Kidney (tissue), 14 donors: Measurements from ENCODE around the gene AAK1. TPM values are rescaled to one million over a fixed set of nuclear protein-coding genes. Genes with fewer than 3 reads are reported as not detected.

Source experiments
- DNase-seq, 5 donors: peaks; one replicate each; pipeline ENCODE4 v3.0.0-alpha.2; 2013 to 2020
- FAIRE-seq: peaks from 2 replicates; lab custom pipeline; 2012; peaks lifted over from hg19 to GRCh38; lab: Jason Lieb, UNC
- H3K27ac ChIP-seq, 2 donors: one replicate each; pipeline ENCODE4 v1.7.0; 2013; ENCODE audit warnings: low read depth in 2 of 2, low read length in 2 of 2, inconsistent platforms in 1 of 2
- H3K27me3 ChIP-seq: one replicate; pipeline ENCODE4 v1.7.1; 2013; ENCODE audit warnings: low read length, inconsistent platforms; ENCODE audit not compliant: control insufficient read depth, insufficient read depth
- H3K36me3 ChIP-seq, 3 donors: one replicate each; pipeline versions ENCODE4 v1.7.0 to v1.7.1; 2013; ENCODE audit warnings: low read length in 3 of 3, control low read depth in 1 of 3, inconsistent platforms in 1 of 3; ENCODE audit not compliant: insufficient read depth in 3 of 3, control insufficient read depth in 2 of 3
- H3K4me1 ChIP-seq, 3 donors: one replicate each; pipeline versions ENCODE4 v1.7.0 to v1.7.1; 2013; ENCODE audit warnings: low read length in 3 of 3, inconsistent platforms in 1 of 3, low read depth in 1 of 3; ENCODE audit not compliant: control insufficient read depth in 2 of 3, insufficient read depth in 2 of 3
- H3K4me3 ChIP-seq, 3 donors: one replicate each; pipeline versions ENCODE4 v1.7.0 to v1.8.1; 2013; ENCODE audit warnings: low read length in 3 of 3, control low read depth in 1 of 3, inconsistent platforms in 1 of 3
- H3K9ac ChIP-seq, 3 donors: one replicate each; pipeline versions ENCODE4 v1.7.0 to v1.7.1; 2013; ENCODE audit warnings: low read length in 3 of 3, control low read depth in 1 of 3, inconsistent platforms in 1 of 3
- H3K9me3 ChIP-seq, 3 donors: one replicate each; pipeline versions ENCODE4 v1.7.0 to v1.7.1; 2013; ENCODE audit warnings: low read length in 3 of 3, control low read depth in 1 of 3, inconsistent platforms in 1 of 3; ENCODE audit not compliant: control insufficient read depth in 2 of 3, insufficient read depth in 1 of 3
- intact Hi-C: fragments of 100-400 bp; cut with DNase I; formaldehyde crosslinking; loops from one replicate; pipeline ENCODE4 v1.11.1; 2022
- polyA plus RNA-seq: library from polyadenylated mRNA; stranded (reverse); fragments of 350-450 nt; fragmentation: Illumina TruSeq; extraction: RNeasy Lipid Tissue Mini Kit (QIAGEN cat#74804); gene quantifications from one replicate; pipeline ENCODE4 v1.2.3, GENCODE V29; 2014; ENCODE audit warnings: low read depth, low replicate concordance; ENCODE audit not compliant: insufficient read depth
- total RNA-seq: library from RNA; stranded (reverse); fragmentation: NEBNext Ultra II Directional; extraction: Animal tissue kit (Norgen Biotek cat#: 25700); gene quantifications from one replicate; pipeline ENCODE4 v1.2.1, GENCODE V29; 2021
- TF ChIP-seq, protein P1 (sequence below): IDR thresholded peaks from 3 replicates; pipeline ENCODE4 v1.5.1; 2012; ENCODE audit warnings: mild to moderate bottlenecking, moderate library complexity, borderline replicate concordance; ENCODE audit not compliant: insufficient read depth; ENCODE audit errors: extremely low read depth
- donor health status: control.
- donor health status: control.
- donor health status: control.
- donor health status: control.
- donor health status: control.
- donor health status: DM: yes; HTN: yes; CAD: no.
- donor health status: Normal renal cell carcinoma (clear cell type).

AAK1 gene
- total and polyA plus RNA-seq, 2 donors from 2014 or later = 25.8 to 93.7 TPM

GRCh38 chr2:69629921-69630608 is 13.5 kb downstream of the AAK1 start:
- no peaks in the 10 kb centered on the region for H3K36me3 ChIP-seq
- intact Hi-C loops = no loop called here
- peaks cover 0 to 10% (median 8%) of the 10 kb centered on the region in 3 donors for H3K4me1 ChIP-seq
- no peak overlapping the region for H3K4me3 ChIP-seq
- DNase-seq (peak in 1 of 5 donors; percentile 16), FAIRE-seq (no peak)
- no peaks in the 10 kb centered on the region for H3K9me3 ChIP-seq
- no peak overlapping the region for H3K9ac ChIP-seq
- H3K27me3 ChIP-seq = no peaks in the 10 kb centered on the region
- TF ChIP-seq, protein P1, sequence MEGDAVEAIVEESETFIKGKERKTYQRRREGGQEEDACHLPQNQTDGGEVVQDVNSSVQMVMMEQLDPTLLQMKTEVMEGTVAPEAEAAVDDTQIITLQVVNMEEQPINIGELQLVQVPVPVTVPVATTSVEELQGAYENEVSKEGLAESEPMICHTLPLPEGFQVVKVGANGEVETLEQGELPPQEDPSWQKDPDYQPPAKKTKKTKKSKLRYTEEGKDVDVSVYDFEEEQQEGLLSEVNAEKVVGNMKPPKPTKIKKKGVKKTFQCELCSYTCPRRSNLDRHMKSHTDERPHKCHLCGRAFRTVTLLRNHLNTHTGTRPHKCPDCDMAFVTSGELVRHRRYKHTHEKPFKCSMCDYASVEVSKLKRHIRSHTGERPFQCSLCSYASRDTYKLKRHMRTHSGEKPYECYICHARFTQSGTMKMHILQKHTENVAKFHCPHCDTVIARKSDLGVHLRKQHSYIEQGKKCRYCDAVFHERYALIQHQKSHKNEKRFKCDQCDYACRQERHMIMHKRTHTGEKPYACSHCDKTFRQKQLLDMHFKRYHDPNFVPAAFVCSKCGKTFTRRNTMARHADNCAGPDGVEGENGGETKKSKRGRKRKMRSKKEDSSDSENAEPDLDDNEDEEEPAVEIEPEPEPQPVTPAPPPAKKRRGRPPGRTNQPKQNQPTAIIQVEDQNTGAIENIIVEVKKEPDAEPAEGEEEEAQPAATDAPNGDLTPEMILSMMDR = no peak
- H3K27ac ChIP-seq = no peak overlapping the region

DNA sequence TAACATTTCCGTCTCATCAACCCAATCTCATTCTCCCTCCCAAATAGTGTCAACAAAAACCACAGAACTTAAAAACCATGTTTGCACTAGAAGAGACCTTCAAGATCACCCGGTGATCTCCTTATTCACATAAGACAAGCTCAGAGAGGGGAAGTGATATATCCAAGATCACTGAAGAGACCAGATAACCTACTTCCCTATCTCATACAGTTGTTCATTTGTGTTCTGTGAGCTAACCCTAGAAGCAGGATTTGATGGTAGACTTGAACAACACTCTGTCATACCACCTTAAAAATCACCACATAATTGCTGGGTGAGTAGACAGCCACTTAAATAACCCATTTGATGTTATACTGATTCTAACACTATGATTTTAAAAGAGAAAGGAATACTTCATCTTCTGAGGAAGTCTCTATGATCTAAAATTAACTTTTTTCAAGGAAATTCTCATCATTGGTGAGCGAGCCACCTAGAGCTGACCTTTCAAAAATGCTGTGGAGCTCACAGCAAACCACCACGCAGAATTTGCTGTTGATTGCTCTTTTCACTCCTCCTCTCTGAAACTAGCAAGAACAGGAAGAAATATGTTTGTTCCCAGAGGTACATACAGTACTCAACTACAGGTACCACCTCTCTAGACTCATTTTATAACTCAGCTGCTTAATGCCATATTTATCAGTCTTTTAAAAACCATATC is 15.1 kb downstream of the AAK1 start:
- H3K27ac ChIP-seq = no peak overlapping the region
- TF ChIP-seq, protein P1 = no peak
- DNase-seq (no peak), FAIRE-seq (no peak)
- H3K27me3 ChIP-seq = no peaks in the 10 kb centered on the region
- intact Hi-C loops = no loop called here
- H3K4me3 ChIP-seq = no peak overlapping the region
- no peaks in the 10 kb centered on the region for H3K9me3 ChIP-seq
- H3K36me3 ChIP-seq = no peaks in the 10 kb centered on the region
- no peak overlapping the region for H3K9ac ChIP-seq
- peaks cover 0 to 10% (median 8%) of the 10 kb centered on the region in 3 donors for H3K4me1 ChIP-seq

DNA sequence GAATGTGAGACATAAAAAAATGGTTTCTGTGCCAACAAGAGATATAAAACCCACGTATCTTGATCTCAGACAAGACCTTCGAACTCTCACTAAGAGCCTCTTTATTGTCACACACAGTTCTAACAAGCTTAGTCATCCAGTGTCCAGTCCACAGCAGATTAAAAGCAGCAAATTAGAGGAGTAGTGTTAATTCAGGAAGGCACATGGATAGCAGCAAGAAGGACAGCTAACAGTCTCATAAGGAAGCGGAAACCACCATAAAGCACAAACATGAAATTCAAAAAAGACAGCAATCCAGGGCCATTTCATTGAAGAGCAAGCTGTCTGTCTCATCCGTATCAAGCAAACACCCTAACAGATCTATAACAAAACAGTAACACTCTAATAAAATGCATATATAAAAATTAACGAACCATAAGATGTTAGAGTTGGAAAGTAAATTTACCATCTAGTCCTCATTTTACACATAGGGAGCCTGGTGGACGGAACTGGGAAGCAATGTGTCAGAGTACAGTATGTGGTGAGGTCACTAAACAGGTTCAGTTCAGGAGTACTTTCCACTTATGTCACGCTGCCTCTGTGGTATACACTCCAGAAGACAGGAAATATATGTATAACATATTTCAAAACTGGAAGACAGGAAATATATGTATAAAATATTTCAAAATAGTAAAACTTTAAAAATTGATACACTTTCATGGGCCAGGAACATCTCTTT is 18.3 kb downstream of the AAK1 start:
- FAIRE-seq (no peak), DNase-seq (no peak)
- Histone ChIP-seq H3K9ac (no peak overlapping the region), H3K9me3 (no peaks in the 10 kb centered on the region), H3K27me3 (no peaks in the 10 kb centered on the region), H3K4me3 (no peak overlapping the region), H3K4me1 (peaks cover 0 to 11% (median 7%) of the 10 kb centered on the region in 3 donors), H3K36me3 (no peaks in the 10 kb centered on the region), H3K27ac (no peak overlapping the region)
- intact Hi-C loops = no loop called here
- TF ChIP-seq, protein P1 = no peak
